ENCODE measurements around the gene CD22. TPM values are rescaled to one million over a fixed set of nuclear protein-coding genes. Genes with fewer than 3 reads are reported as not detected.

Gene CD22
- total and polyA plus RNA-seq, 2 of the 4 experiments (the other 2 are of a cell fraction) = 0.18 to 0.22 TPM

DNA sequence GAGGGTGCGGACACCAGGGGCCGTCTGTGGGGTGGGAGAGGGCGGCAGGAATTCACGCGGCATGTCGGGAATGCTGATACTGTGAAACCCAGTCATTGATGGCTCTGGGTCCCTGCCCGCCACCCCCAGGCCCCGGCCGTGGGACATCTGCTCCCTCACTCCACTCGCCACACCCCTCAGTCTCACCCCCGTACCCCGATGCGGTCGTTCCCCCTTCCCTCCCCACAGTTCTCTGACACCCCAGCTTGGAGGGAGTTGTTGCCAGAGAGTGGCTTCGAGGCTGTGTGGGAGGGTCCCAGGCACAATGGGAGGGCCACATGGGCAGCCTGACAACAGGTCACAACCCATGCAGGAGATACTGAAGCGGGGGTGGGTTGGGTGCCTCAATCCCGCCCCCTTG is 35.2 kb upstream of the CD22 start:
- no peak for DNase-seq
- in situ Hi-C loops (cut with MboI; ENCODE audit: low sequenced_read_pairs) = no loop called here
- H4K91ac ChIP-seq (ENCODE audit: insufficient read depth, low read depth, low read length) = no peak overlapping the region
- no peak overlapping the region for H3K4ac ChIP-seq (ENCODE audit: low read depth, low read length)
- H3K4me2 ChIP-seq (ENCODE audit: low read depth, low read length) = no peak overlapping the region
- H3K4me1 ChIP-seq (ENCODE audit: control insufficient read depth, insufficient read depth, low read length) = no peaks in the 10 kb centered on the region
- H3K18ac ChIP-seq (ENCODE audit: low read depth, low read length) = no peak overlapping the region
- H4K20me1 ChIP-seq (ENCODE audit: insufficient read depth, low read length) = no peaks in the 10 kb centered on the region
- intact Hi-C loops (cut with micrococcal nuclease) = no loop called here
- H2BK20ac ChIP-seq (ENCODE audit: low read depth, low read length) = no peak overlapping the region
- peak overlapping the region; percentile 15 for H2AFZ ChIP-seq (replicated peaks; ENCODE audit: low read length, poor library complexity)
- no peaks in the 10 kb centered on the region for H3K9me3 ChIP-seq (ENCODE audit: control insufficient read depth, insufficient read depth, low read length)
- no peak overlapping the region for H3K4me3 ChIP-seq (ENCODE audit: insufficient read depth, low read depth, low read length)
- no peak overlapping the region for H4K5ac ChIP-seq (ENCODE audit: low read depth, low read length)
- H2AK9ac ChIP-seq (replicated peaks; ENCODE audit: low read depth, low read length, poor library complexity) = no peak overlapping the region
- ChIA-PET CTCF (no interaction called here), POLR2A (ENCODE audit: unreplicated experiment) (no interaction called here)
- BruUV-seq (replicated peaks) = no TSS peak
- no peak overlapping the region for H3K23ac ChIP-seq (ENCODE audit: low read depth, low read length)
- WGBS, 2 experiments (ENCODE audit: extremely low coverage in 2 of 2, insufficient read length in 1 of 2) = 43% methylated on average over 2 of the region's 17 CpGs; no CpG with 5 or more reads in 1 of the 2 experiments
- dilution Hi-C loops (cut with HindIII; ENCODE audit: low sequenced_read_pairs, unreplicated experiment) = no loop called here
- H3K9ac ChIP-seq (ENCODE audit: low read depth, low read length) = no peak overlapping the region
- peaks cover 15% of the 10 kb centered on the region for H3K9me1 ChIP-seq (ENCODE audit: insufficient read depth, low read length)
- no peak for TF ChIP-seq MAFK (IDR thresholded peaks at IDR 0.05; ENCODE audit: low read depth, low read length)
- TF ChIP-seq, protein P1, sequence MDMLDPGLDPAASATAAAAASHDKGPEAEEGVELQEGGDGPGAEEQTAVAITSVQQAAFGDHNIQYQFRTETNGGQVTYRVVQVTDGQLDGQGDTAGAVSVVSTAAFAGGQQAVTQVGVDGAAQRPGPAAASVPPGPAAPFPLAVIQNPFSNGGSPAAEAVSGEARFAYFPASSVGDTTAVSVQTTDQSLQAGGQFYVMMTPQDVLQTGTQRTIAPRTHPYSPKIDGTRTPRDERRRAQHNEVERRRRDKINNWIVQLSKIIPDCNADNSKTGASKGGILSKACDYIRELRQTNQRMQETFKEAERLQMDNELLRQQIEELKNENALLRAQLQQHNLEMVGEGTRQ (IDR thresholded peaks at IDR 0.05; ENCODE audit: low read depth, low read length) = no peak
- TF ChIP-seq, protein P2, sequence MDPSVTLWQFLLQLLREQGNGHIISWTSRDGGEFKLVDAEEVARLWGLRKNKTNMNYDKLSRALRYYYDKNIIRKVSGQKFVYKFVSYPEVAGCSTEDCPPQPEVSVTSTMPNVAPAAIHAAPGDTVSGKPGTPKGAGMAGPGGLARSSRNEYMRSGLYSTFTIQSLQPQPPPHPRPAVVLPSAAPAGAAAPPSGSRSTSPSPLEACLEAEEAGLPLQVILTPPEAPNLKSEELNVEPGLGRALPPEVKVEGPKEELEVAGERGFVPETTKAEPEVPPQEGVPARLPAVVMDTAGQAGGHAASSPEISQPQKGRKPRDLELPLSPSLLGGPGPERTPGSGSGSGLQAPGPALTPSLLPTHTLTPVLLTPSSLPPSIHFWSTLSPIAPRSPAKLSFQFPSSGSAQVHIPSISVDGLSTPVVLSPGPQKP (IDR thresholded peaks at IDR 0.05; ENCODE audit: borderline replicate concordance, low read depth, low read length) = no peak
- no peak for TF ChIP-seq RCOR1 (IDR thresholded peaks at IDR 0.05; ENCODE audit: insufficient replicate concordance, low read length)
- TF ChIP-seq RFX5 (IDR thresholded peaks at IDR 0.05; ENCODE audit: low read depth, low read length) = no peak
- TF ChIP-seq MXI1 (IDR thresholded peaks at IDR 0.05; ENCODE audit: borderline replicate concordance, low read depth, low read length) = no peak
- no peak for TF ChIP-seq SMC3 (IDR thresholded peaks at IDR 0.05; ENCODE audit: low read depth, low read length)
- no peak for TF ChIP-seq NFE2L2 (IDR thresholded peaks at IDR 0.05; ENCODE audit: low read depth, low read length)
- TF ChIP-seq CHD1 (IDR thresholded peaks at IDR 0.05; ENCODE audit: low read depth, low read length) = no peak
- TF ChIP-seq POLR2A (IDR thresholded peaks at IDR 0.05; ENCODE audit: low read depth, low read length) = no peak
- TF ChIP-seq, protein P3, sequence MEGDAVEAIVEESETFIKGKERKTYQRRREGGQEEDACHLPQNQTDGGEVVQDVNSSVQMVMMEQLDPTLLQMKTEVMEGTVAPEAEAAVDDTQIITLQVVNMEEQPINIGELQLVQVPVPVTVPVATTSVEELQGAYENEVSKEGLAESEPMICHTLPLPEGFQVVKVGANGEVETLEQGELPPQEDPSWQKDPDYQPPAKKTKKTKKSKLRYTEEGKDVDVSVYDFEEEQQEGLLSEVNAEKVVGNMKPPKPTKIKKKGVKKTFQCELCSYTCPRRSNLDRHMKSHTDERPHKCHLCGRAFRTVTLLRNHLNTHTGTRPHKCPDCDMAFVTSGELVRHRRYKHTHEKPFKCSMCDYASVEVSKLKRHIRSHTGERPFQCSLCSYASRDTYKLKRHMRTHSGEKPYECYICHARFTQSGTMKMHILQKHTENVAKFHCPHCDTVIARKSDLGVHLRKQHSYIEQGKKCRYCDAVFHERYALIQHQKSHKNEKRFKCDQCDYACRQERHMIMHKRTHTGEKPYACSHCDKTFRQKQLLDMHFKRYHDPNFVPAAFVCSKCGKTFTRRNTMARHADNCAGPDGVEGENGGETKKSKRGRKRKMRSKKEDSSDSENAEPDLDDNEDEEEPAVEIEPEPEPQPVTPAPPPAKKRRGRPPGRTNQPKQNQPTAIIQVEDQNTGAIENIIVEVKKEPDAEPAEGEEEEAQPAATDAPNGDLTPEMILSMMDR (conservative IDR thresholded peaks at IDR 0.05; ENCODE audit: low read depth, low read length) = no peak
- no peak for TF ChIP-seq MAZ (IDR thresholded peaks at IDR 0.05; ENCODE audit: borderline replicate concordance, low read depth, low read length)
- no peak for TF ChIP-seq FOS (IDR thresholded peaks at IDR 0.05; ENCODE audit: low read depth, low read length)
- TF ChIP-seq CEBPB (IDR thresholded peaks at IDR 0.05; ENCODE audit: low read depth, low read length) = no peak
- no peak for TF ChIP-seq BHLHE40 (IDR thresholded peaks at IDR 0.05; ENCODE audit: low read depth, low read length)
- TF ChIP-seq RAD21 (IDR thresholded peaks at IDR 0.05; ENCODE audit: low read length) = no peak
- no peak overlapping the region for H3K56ac ChIP-seq (ENCODE audit: extremely low read depth, insufficient read depth, low read length)
- H3K36me3 ChIP-seq (ENCODE audit: control insufficient read depth, insufficient read depth, low read length) = no peaks in the 10 kb centered on the region
- no peak overlapping the region for H2BK120ac ChIP-seq (ENCODE audit: low read depth, low read length)
- no peak overlapping the region for H2BK15ac ChIP-seq (ENCODE audit: low read depth, low read length)
- H2BK5ac ChIP-seq (ENCODE audit: low read depth, low read length, poor library complexity, severe bottlenecking) = no peak overlapping the region
- no peak for ATAC-seq (ENCODE audit: low read depth)
- H4K8ac ChIP-seq (ENCODE audit: low read depth in 2 of 2, low read length in 2 of 2) = no peak overlapping the region
- H3K27me3 ChIP-seq (ENCODE audit: control insufficient read depth, insufficient read depth, low read length) = peaks cover 21% of the 10 kb centered on the region
- no peak overlapping the region for H2AK5ac ChIP-seq (ENCODE audit: low read depth, low read length)
- no peaks in the 10 kb centered on the region for H3K79me1 ChIP-seq (ENCODE audit: low read depth in 1 of 2, low read length in 2 of 2)
- no peak overlapping the region for H3K27ac ChIP-seq (ENCODE audit: insufficient read depth, low read length)
- H3K14ac ChIP-seq (replicated peaks; ENCODE audit: low read depth, low read length) = no peak overlapping the region

Measured in IMR-90 (cell line).